Neural cell (in vitro differentiated cells): Measurements from ENCODE around the gene FKBP10. TPM values are rescaled to one million over a fixed set of nuclear protein-coding genes. Genes with fewer than 3 reads are reported as not detected.

Experiments
- H2AFZ ChIP-seq: fragments of 200-600, 300-800 bp; sonication (generic), shearing (Covaris generic); 2 replicates; pipeline ENCODE4 v1.6.0; 2014; ENCODE audit warnings: low read depth, mild to moderate bottlenecking, antibody characterized with exemption, low read length, moderate library complexity
- H3F3A ChIP-seq: fragments of 200-600 bp; shearing (Covaris generic); 2 replicates; pipeline ENCODE4 v1.6.1; 2016; ENCODE audit warnings: mild to moderate bottlenecking, moderate library complexity, mixed read lengths, antibody characterized with exemption, low read length; ENCODE audit not compliant: insufficient read depth, poor library complexity, severe bottlenecking
- H3K27ac ChIP-seq: fragments of 200-600, 300-800 bp; sonication (generic), shearing (Covaris generic); 2 replicates; pipeline ENCODE4 v1.5.1; 2014; ENCODE audit warnings: mild to moderate bottlenecking, low read length, moderate library complexity
- H3K27me3 ChIP-seq: fragments of 300-800, 200-600 bp; sonication (generic), shearing (Covaris generic); 2 replicates; pipeline ENCODE4 v1.6.0; 2014; ENCODE audit warnings: mild to moderate bottlenecking, low read depth, low read length, moderate library complexity; ENCODE audit not compliant: insufficient read depth
- H3K36me3 ChIP-seq: fragments of 300-800, 200-600 bp; sonication (generic), shearing (Covaris generic); 2 replicates; pipeline ENCODE4 v1.5.1; 2014; ENCODE audit warnings: mild to moderate bottlenecking, antibody characterized with exemption, low read length, moderate library complexity; ENCODE audit not compliant: insufficient read depth
- H3K4me2 ChIP-seq: fragments of 300-800, 200-600 bp; sonication (generic), shearing (Covaris generic); 2 replicates; pipeline ENCODE4 v1.6.0; 2014; ENCODE audit warnings: mild to moderate bottlenecking, low read length
- H3K4me3 ChIP-seq: fragments of 300-800, 200-600 bp; sonication (generic), shearing (Covaris generic); 2 replicates; pipeline ENCODE4 v1.5.1; 2014; ENCODE audit warnings: mild to moderate bottlenecking, low read length, moderate library complexity
- H3K79me2 ChIP-seq: fragments of 200-600 bp; shearing (Covaris generic); replicated peaks from 2 replicates; pipeline ENCODE4 v1.6.0; 2014; ENCODE audit warnings: mild to moderate bottlenecking, low read length, moderate library complexity; ENCODE audit not compliant: insufficient read depth
- H3K9ac ChIP-seq: fragments of 300-800, 200-600 bp; sonication (generic), shearing (Covaris generic); 2 replicates; pipeline ENCODE4 v1.6.1; 2016; ENCODE audit warnings: mild to moderate bottlenecking, low read length, mixed read lengths
- H3K9me2 ChIP-seq: fragments of 200-600 bp; shearing (Covaris generic); 2 replicates; pipeline ENCODE4 v1.6.1; 2016; ENCODE audit warnings: mild to moderate bottlenecking, low read length, mixed read lengths; ENCODE audit not compliant: insufficient read depth
- H3K9me3 ChIP-seq: fragments of 200-600, 300-800 bp; sonication (generic), shearing (Covaris generic); 2 replicates; pipeline ENCODE4 v1.6.1; 2016; ENCODE audit warnings: mild to moderate bottlenecking, mixed run types, low read length, moderate library complexity, mixed read lengths
- H4K20me1 ChIP-seq: fragments of 200-600 bp; shearing (Covaris generic); 2 replicates; pipeline ENCODE4 v1.6.1; 2016; ENCODE audit warnings: mild to moderate bottlenecking, mixed run types; ENCODE audit not compliant: insufficient read depth
- CTCF ChIP-seq: fragments of 450-650 bp; IDR thresholded peaks from 2 replicates; pipeline ENCODE4 v1.5.1; 2014; ENCODE audit warnings: antibody characterized with exemption, mild to moderate bottlenecking, moderate library complexity; ENCODE audit not compliant: poor library complexity, severe bottlenecking
- EP300 ChIP-seq: fragments of 450-650 bp; conservative IDR thresholded peaks from 2 replicates; pipeline ENCODE4 v1.6.1; 2014; ENCODE audit warnings: antibody characterized with exemption, mild to moderate bottlenecking, moderate library complexity; ENCODE audit not compliant: poor library complexity, severe bottlenecking
- EZH2 ChIP-seq: fragments of 200-600, 300-800 bp; shearing (Covaris generic), sonication (generic); IDR thresholded peaks from 2 replicates; pipeline ENCODE4 v1.6.1; 2014; ENCODE audit warnings: antibody characterized with exemption, low read length, borderline replicate concordance, mild to moderate bottlenecking; ENCODE audit not compliant: insufficient read depth, poor library complexity, severe bottlenecking
- MXI1 ChIP-seq: fragments of 450-650 bp; conservative IDR thresholded peaks from 2 replicates; pipeline ENCODE4 v1.6.1; 2014; ENCODE audit warnings: antibody characterized with exemption, mild to moderate bottlenecking; ENCODE audit not compliant: poor library complexity, severe bottlenecking
- POLR2AphosphoS5 ChIP-seq: IDR thresholded peaks from 2 replicates; pipeline ENCODE4 v1.6.1; 2012
- RAD21 ChIP-seq: fragments of 450-650 bp; conservative IDR thresholded peaks from 2 replicates; pipeline ENCODE4 v1.6.1; 2014; ENCODE audit warnings: antibody characterized with exemption, mild to moderate bottlenecking, moderate library complexity
- REST ChIP-seq: IDR thresholded peaks from 2 replicates; pipeline ENCODE4 v1.6.1; 2012; ENCODE audit warnings: borderline replicate concordance
- SMC3 ChIP-seq: fragments of 450-650 bp; conservative IDR thresholded peaks from 2 replicates; pipeline ENCODE4 v1.6.1; 2014; ENCODE audit warnings: antibody characterized with exemption, mild to moderate bottlenecking, moderate library complexity; ENCODE audit not compliant: poor library complexity
- TAF1 ChIP-seq: IDR thresholded peaks from 2 replicates; pipeline ENCODE4 v1.6.1; 2012; ENCODE audit warnings: low read depth
- polyA plus RNA-seq: library from polyadenylated mRNA; depleted of rRNA; stranded (reverse); fragments of >200 nt; gene quantifications from 2 replicates; pipeline ENCODE4 v1.2.3, GENCODE V29; 2014

FKBP10 gene
- polyA plus RNA-seq, 1 donor from 2014 or later: 3.5 TPM

GRCh38 chr17:41785859-41786226 is 27.0 kb upstream of the FKBP10 start:
- H3K4me3 ChIP-seq: peak overlapping the region; percentile 76
- peak overlapping the region; percentile 81 for H3K9ac ChIP-seq
- H3K27ac ChIP-seq: peak overlapping the region; percentile 69
- peaks cover 47% of the 10 kb centered on the region for H3K79me2 ChIP-seq
- H3K9me2 ChIP-seq: no peaks in the 10 kb centered on the region
- H2AFZ ChIP-seq: no peak overlapping the region
- H3K9me3 ChIP-seq: no peaks in the 10 kb centered on the region
- no peaks in the 10 kb centered on the region for H3F3A ChIP-seq
- no peak for TF ChIP-seq EP300
- no peak for TF ChIP-seq RAD21
- TF ChIP-seq TAF1: no peak
- no peak for TF ChIP-seq CTCF
- TF ChIP-seq MXI1: no peak
- no peak for TF ChIP-seq REST
- no peak for TF ChIP-seq POLR2AphosphoS5
- no peak for TF ChIP-seq SMC3
- TF ChIP-seq EZH2: no peak
- H3K36me3 ChIP-seq: no peaks in the 10 kb centered on the region
- H4K20me1 ChIP-seq: peaks cover 7% of the 10 kb centered on the region
- no peaks in the 10 kb centered on the region for H3K27me3 ChIP-seq
- H3K4me2 ChIP-seq: peak overlapping the region; percentile 88

- Histone ChIP-seq H4K20me1 (peaks cover 5% of the 10 kb centered on the region), H3K27me3 (no peaks in the 10 kb centered on the region), H3K4me3 (peak within 1 kb of the TSS; percentile 76), H3K27ac (peak within 1 kb of the TSS; percentile 69), H3K9ac (peak within 1 kb of the TSS; percentile 81), H3K9me2 (no peaks in the 10 kb centered on the region), H2AFZ (no peak within 1 kb of the TSS), H3F3A (no peaks in the 10 kb centered on the region), H3K79me2 (peaks cover 47% of the 10 kb centered on the region), H3K9me3 (no peaks in the 10 kb centered on the region), H3K4me2 (peak within 1 kb of the TSS; percentile 88), H3K36me3 (no peaks in the 10 kb centered on the region)
- TF ChIP-seq POLR2AphosphoS5 (peak; percentile 96), SMC3 (no peak), EP300 (peak; percentile 55), RAD21 (no peak), TAF1 (peak; percentile 88), REST (peak; percentile 83), CTCF (peak; percentile 88), MXI1 (peak; percentile 71)
Observed at GRCh38 chr17:41786227-41787020, 26.4 kb upstream of the FKBP10 start, which contains the start of gene JUP. Gene JUP (minus strand): TSS chr17:41786711. CDS start chr17:41771854, 14,857 bp downstream.
